ENCODE results near the gene TJAP1.
"Not testable (repeated sequence)": the region's sequence is repeated elsewhere in the genome, so short reads cannot be mapped to it uniquely, and the experiment has no call there.

The TJAP1 gene

DNA sequence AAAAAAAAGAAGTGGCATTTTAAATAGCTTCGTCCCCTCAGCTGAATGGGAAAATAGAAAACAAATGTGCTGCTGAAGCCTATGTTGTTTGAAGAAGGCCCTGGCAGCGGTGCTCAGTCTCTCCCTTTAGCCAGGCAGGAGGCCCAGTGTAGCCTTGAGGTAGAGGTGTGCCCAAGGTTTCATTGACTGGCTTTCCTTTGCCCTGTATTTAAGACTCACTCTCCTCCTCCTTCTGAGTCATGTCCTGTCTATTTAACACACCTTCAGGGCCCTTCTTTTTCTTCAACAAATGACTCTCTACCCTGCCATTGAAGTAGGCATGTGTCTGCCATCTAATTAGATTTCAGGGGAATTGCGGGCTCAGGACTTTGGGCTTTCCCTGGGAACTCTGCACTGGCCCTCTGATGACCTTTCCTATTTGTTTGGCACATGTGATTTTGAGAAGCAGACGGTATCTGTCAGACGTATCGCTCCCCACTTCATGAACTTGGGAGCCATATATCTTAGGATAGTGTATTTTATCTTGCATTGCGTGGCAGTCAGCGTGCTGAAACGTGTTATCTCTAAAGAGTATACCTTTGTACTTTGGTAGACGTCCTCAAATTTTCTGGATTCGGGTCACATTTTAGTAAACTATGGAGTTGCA lies 4.3 kb downstream of the TJAP1 start:
- DNase-seq: peak; percentile 36

- DNase-seq: no peak
These were observed 11.4 kb downstream of the TJAP1 start for GRCh38 chr6:43488667-43489276.

GRCh38 chr6:43489277-43490072 lies 12.1 kb downstream of the TJAP1 start:
- no peak for DNase-seq

- DNase-seq: no peak
These were observed 13.2 kb downstream of the TJAP1 start for GRCh38 chr6:43490523-43490939.

- no peak for DNase-seq
These were observed 14.6 kb downstream of the TJAP1 start for GRCh38 chr6:43491750-43492661.

GRCh38 chr6:43492673-43493072 lies 15.3 kb downstream of the TJAP1 start:
- DNase-seq: no peak

DNA sequence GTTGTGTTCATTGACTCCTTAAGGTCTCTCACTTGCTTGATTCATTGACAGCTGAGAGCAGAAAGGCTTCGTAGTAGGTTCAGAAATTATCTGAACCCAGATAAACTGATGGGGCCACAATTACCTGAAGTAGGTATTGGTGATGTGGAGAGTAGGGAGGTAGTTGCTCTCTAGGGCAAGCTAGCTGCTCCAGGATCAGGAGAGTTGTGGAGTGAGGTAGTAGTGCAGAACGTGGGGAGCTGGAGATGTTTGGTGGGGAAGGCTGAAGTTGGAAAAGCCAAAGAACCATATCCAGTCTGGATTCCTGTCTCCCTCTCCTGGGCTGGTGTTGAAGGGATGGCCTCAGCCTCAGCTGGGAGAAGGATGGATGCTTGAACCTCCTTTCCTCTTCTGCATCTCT lies 15.9 kb downstream of the TJAP1 start:
- DNase-seq: no peak

- no peak for DNase-seq
These were observed 16.5 kb downstream of the TJAP1 start for GRCh38 chr6:43493833-43494232.

- no peak for DNase-seq
These were observed 17.0 kb downstream of the TJAP1 start for GRCh38 chr6:43494321-43494720.

- DNase-seq: no peak
These were observed 17.4 kb downstream of the TJAP1 start for GRCh38 chr6:43494766-43495165.

DNA sequence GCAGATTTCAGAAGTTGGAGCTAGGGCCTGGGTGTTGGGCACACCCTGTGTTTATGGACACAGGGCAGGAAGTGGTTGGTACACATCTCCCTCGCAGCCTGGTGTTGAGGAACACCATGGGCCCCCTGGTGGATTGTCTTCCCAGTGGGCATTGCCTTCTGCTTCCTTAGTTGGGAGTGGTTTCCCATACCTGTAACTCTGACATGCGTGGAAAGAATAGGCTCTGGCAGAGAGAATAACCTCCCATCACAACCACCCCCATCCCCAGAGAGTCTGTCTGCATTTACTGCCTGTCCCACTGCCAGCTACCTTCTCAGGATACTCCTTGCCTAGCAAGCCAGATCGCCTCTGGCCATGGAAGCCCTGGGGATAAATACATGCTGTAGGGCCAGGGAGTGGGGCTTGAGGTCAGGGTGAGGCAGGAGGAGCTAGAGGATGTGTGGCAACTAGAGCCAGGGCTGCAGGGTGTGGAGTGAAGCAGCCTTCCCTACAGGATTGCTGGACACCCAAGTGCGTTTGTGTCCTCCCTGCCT lies 18.1 kb downstream of the TJAP1 start:
- no peak for DNase-seq

DNA sequence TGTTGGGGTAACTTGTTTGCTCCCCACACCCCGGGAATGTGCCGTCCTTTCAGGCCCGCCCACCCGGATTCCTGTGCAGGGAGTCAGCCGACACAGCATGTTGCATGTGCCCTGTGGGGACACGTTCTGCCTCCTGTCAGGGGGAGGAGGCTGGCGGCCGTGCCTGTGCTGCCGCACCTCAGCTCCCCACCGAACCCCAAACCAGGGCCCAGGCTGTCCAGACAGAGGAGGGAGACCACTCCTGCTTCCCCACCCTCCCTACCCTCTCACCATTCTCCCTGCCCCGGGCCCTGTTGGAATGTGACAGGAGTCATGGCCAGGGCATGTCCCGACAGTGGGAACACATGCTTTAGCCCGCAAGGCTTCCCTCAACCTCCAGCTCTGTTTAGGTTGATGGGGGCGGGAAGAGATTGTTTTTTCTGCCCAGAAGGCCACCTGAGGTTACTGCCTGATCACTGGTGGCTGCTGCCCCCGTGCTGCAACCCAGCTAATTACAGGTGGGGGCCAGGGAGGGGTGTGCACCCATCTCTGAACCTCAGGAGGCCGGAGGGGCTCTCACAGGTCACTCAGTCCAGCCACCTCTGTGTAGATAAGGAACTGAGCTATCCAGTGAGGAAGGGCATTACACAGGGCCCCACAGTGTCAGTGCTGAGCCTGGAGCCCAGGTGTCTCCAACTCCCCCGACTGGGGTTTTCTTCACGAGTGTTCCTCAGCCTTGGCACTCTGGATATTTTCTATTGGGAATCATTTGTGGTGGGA lies 19.2 kb downstream of the TJAP1 start:
- no peak for DNase-seq

DNA sequence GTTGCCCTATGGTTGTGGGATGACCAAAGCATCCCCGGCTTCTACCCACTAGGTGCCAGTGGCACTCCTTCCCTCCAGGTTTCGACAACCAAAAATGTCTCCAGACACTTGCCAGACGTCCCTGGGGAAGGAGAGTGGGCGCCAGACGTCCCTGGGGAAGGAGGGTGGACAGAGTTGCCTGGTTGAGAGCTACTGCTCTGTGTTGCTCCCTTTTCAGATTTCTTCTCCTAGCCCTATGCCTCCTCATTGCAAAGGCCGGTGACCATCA lies 19.7 kb downstream of the TJAP1 start:
- no peak for DNase-seq

GRCh38 chr6:43497689-43498088 lies 20.3 kb downstream of the TJAP1 start:
- DNase-seq: no peak

- DNase-seq: not testable (repeated sequence)
These were observed 20.9 kb downstream of the TJAP1 start for GRCh38 chr6:43498291-43498690.

- DNase-seq: no peak
These were observed 21.9 kb downstream of the TJAP1 start for GRCh38 chr6:43499028-43499815.

- no peak for DNase-seq
These were observed 23.6 kb downstream of the TJAP1 start for GRCh38 chr6:43500921-43501320.

DNA sequence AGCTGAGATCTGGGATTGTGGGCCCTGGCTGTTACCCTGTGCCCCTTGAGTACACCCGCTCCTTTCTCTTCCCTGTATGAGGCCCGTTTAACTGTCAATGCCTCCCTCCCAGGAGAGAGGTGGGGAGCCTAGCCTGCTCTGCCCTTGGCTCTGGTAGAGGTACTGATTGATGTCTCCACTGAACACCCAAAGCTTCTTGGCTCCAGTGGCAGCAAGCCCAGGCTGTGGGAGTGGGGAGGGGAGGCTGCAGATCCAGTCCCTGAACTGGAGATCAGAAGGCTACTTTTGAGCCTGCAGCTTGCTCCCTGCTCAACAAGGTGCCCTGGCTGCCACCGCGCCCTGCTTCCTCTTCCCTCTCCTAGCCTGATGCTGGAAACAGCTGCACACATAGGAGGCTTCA lies 25.3 kb downstream of the TJAP1 start:
- DNase-seq: no peak

DNA sequence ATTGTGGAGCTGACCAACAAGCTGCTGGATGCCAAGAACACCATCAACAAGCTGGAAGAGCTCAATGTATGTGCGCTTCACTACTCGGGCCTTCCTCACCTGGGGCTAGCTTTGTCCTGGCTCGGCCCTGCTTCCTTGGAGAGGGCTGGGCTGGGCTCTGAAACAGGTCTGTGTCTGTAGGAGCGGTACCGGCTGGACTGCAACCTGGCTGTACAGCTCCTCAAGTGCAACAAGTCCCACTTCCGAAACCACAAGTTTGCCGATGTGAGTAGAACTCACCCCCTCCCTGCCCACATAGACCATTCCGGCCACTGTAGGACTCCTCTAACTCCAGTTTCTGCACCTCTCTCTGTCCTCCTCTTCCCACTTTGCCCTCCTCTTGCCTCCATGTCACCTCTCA lies 26.1 kb downstream of the TJAP1 start:
- DNase-seq: no peak

DNA sequence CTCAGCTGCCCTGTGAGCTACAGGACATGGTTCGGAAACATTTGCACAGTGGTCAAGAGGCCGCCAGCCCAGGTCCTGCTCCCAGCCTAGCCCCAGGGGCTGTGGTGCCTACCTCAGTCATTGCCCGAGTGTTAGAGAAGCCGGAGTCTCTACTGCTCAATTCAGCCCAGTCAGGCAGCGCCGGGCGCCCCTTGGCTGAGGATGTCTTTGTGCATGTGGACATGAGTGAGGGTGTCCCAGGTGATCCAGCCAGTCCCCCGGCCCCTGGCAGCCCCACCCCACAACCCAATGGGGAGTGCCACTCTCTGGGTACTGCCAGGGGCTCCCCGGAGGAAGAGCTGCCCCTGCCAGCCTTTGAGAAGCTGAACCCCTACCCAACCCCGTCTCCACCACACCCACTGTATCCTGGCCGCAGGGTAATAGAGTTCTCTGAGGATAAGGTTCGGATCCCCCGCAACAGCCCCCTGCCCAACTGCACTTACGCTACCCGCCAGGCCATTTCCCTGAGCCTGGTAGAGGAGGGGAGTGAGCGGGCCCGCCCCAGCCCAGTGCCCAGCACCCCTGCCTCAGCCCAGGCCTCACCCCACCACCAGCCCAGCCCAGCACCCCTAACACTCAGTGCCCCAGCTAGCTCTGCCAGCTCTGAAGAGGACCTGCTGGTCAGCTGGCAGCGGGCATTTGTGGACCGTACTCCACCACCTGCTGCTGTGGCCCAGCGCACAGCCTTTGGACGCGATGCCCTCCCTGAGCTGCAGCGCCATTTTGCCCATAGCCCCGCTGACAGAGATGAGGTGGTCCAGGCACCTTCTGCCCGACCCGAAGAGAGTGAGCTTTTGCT lies 27.6 kb downstream of the TJAP1 start:
- no peak for DNase-seq

DNA sequence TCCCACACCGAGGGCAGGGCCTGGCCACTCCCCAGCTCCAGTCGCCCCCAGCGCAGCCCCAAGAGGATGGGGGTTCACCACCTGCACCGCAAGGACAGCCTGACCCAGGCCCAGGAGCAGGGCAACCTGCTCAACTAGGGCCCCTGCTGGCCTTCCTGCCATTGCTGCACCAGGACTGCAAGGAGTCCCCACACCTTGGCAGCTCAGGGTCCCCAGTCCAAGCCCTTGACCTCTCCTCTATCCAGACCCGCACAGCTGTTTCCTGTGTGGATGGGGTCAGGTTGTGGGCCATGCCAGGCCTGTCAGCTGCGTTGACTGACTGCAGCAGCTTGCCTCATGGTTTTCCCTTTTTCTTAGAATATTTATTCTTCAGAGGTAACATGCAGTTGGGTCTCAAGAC lies 28.3 kb downstream of the TJAP1 start:
- DNase-seq: no peak

Measured in activated CD4-positive, alpha-beta T cell treated with anti-CD3 and anti-CD28 coated beads, Interleukin-10, Interleukin-2, amounts not matched to agents 100 ng/mL and 50 ng/mL, durations not matched to agents 16 hours and 8 hours (primary cell).